ENCODE results near the gene ZBTB46.
A peak's percentile ranks its signal among the peaks of the same experiment; 100 is the strongest.

ZBTB46 gene

DNA sequence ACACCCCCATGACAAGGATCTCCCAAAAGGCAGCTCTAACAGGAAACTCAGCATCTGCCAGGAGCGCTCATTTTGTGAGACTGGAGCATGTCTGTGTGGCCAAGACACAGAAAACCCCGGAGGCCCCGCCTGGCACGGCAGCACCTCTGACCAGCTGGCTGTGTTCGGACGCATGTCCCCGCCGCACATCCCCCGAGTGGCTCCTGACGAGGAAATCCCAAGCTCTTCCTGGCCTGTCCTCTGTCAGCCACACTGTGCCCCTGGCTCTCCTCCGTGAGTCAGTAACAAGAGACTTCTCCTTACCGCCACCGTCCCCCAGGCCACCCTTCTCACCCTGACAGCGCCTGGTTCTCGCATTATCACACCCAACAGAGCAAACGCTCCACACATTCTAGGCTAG lies 77.1 kb downstream of the ZBTB46 start:
- no peak overlapping the region for H3K4me3 ChIP-seq (ENCODE audit: low read length)
- no peak for DNase-seq (ENCODE audit: low read depth, low spot score)

- DNase-seq (ENCODE audit: low read depth, low spot score), result no peak
These were observed 77.7 kb downstream of the ZBTB46 start for GRCh38 chr20:63753381-63753780.

DNA sequence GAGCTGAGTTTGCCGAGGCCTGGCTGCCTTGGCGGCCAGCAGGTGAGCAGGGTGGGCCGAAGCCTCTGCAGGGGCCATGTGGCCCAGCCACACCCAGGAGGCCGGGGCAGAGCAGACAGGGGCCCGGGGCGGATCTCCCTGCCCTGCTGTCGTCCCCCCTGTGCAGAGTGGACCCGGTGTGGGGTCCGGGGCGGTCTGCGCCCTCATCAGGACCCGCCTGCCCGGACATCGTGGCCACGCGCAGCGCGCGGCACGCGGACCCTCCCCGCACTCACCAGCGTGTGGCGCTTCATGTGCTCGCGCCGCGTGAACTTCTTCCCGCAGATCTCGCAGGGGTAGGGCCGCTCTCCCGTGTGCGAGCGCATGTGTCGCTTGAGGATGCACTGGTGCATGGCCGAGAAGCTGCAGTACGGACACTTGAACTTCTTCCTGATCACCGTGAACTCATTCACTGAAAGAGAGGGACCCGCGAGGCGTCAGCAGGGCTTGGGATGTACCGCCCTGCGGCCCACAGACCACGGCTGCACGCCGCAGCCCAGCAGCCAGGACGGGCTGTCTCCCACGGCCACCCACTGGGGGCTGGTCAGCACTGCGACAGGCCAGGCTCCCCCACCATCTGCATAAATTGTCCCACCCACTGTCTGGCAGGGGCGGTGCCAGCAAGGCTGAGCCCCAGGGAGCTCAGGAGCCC lies 78.5 kb downstream of the ZBTB46 start:
- H3K4me3 ChIP-seq (ENCODE audit: low read length), result no peak overlapping the region
- no peak for DNase-seq (ENCODE audit: low read depth, low spot score)

More at GRCh38 chr20:63753381-63753780, 77.7 kb downstream of the ZBTB46 start:
- H3K4me3 ChIP-seq (ENCODE audit: low read length), result no peak overlapping the region

- peak overlapping the region; percentile 45 for H3K4me3 ChIP-seq (ENCODE audit: low read length)
- DNase-seq (ENCODE audit: low read depth, low spot score), result no peak
These were observed 79.4 kb downstream of the ZBTB46 start for GRCh38 chr20:63751471-63752271.

DNA sequence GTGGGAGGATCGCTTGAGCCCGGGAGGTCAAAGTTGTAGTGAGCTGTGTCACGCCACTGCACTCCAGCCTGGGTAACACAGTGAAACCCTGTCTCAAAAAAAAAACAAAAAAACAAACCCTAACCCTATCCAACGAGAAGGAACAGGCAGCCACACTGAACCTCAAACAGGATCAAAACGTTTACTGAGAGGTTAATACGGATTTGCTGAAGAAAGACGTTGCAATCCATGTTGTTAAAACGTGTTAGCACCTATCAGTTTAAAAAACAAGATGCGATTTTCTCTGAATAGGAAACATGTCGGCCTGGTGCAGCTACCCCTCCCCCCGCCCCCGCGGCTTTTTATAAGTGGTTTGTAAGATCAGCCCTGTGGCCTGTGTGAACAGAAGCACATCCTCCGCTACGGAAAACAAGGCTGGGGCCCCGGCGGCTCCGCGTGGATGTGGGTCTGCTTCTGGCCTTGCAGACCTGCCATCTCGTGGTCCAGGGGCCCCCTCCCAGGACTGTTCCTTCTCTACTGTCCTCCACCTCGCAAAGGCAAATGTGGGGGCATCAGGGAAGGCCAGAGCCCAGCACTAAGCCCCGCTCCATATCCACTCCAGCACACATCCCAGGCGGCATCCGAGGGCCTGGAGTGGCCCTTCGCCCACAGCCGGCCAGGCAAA lies 80.1 kb downstream of the ZBTB46 start:
- H3K4me3 ChIP-seq (ENCODE audit: low read length), result peak overlapping the region; percentile 45
- DNase-seq (ENCODE audit: low read depth, low spot score), result peak; percentile 83

- no peak for DNase-seq (ENCODE audit: low read depth, low spot score)
These were observed 81.2 kb downstream of the ZBTB46 start for GRCh38 chr20:63749597-63750508.

DNA sequence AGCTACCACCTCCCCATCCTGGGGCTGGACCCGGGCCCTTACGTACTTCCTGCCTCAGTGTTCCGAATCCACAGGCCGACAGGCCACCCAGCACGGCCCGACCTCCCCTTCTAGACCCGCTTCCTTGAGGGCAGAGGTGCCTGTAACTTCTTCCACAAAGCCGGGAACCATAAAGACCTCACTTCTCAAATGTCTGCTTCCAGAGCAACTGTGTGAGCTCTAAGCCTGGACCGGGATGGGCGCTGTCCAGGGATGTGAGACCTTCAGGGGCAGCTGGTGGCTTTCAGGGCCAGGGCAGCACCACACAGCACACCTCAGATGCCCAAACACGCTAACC lies 82.2 kb downstream of the ZBTB46 start:
- no peak for DNase-seq (ENCODE audit: low read depth, low spot score)
- no peak overlapping the region for H3K4me3 ChIP-seq (ENCODE audit: low read length)

More at GRCh38 chr20:63749597-63750508, 81.2 kb downstream of the ZBTB46 start:
- H3K4me3 ChIP-seq (ENCODE audit: low read length), result no peak overlapping the region

- DNase-seq (ENCODE audit: low read depth, low spot score), result no peak
- no peak overlapping the region for H3K4me3 ChIP-seq (ENCODE audit: low read length)
These were observed 82.8 kb downstream of the ZBTB46 start for GRCh38 chr20:63748070-63748933.

GRCh38 chr20:63747622-63748069 lies 83.4 kb downstream of the ZBTB46 start:
- no peak for DNase-seq (ENCODE audit: low read depth, low spot score)
- no peak overlapping the region for H3K4me3 ChIP-seq (ENCODE audit: low read length)

- no peak overlapping the region for H3K4me3 ChIP-seq (ENCODE audit: low read length)
- DNase-seq (ENCODE audit: low read depth, low spot score), result no peak
These were observed 84.2 kb downstream of the ZBTB46 start for GRCh38 chr20:63746751-63747315.

DNA sequence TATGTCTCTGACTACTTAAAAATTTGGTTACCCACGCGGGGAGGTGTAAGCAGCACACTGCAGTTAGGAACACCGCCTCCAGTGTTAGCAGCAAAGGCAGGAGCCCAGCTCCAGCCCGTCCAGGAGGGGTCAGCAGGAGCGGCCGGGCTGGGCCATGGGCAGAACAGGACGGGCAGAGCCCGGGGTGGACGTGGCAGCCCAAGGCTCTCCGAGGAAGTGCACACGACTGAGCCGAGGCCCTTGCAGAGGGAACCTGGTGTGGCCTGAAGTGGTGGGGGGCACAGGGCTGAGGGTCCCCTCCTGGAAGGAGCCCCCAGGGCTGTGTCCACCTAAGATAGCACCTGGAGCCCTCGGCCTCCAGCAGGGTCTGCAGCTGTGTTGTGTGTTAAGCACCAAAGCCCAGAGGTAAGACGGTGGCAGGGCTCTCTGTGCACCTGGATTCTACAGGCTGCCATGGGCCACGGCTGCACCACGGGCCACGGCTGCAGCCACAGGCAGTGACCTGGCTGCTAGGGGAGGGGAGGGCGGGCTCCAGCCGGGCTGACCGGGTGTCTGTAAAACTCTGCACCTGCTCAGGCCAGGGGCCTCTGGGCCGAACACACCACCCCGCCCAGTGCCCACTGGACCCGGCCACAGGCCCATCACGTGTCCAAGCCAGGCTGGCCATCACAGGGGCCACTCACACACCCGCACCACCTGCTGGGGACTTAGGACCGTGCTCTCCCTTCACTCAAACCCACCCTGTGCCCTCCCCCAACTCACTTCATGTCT lies 84.9 kb downstream of the ZBTB46 start:
- no peak overlapping the region for H3K4me3 ChIP-seq (ENCODE audit: low read length)
- no peak for DNase-seq (ENCODE audit: low read depth, low spot score)

GRCh38 chr20:63745424-63745805 lies 85.6 kb downstream of the ZBTB46 start:
- no peak overlapping the region for H3K4me3 ChIP-seq (ENCODE audit: low read length)
- no peak for DNase-seq (ENCODE audit: low read depth, low spot score)

GRCh38 chr20:63744574-63745423 lies 86.3 kb downstream of the ZBTB46 start:
- no peak overlapping the region for H3K4me3 ChIP-seq (ENCODE audit: low read length)
- DNase-seq (ENCODE audit: low read depth, low spot score), result no peak

DNA sequence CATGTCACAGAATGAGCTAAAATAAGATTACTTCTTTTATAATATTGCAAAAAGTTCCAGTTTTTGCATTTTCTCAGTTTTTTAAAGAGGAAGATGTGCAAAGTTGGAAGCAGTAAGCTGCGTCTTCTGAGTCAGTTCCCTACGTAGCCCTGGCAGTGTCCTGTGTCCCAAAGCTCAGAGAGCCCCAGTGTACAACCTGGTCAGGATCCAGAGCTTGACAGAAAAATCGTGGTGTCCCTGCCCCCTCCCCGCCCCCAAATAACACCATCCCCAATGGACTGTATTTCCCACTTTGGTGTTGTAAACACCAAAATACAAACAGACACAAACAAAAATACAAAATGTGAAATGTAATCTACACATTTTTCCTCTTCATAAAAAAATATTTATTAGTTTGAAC lies 86.9 kb downstream of the ZBTB46 start:
- no peak overlapping the region for H3K4me3 ChIP-seq (ENCODE audit: low read length)
- DNase-seq (ENCODE audit: low read depth, low spot score), result no peak

DNA sequence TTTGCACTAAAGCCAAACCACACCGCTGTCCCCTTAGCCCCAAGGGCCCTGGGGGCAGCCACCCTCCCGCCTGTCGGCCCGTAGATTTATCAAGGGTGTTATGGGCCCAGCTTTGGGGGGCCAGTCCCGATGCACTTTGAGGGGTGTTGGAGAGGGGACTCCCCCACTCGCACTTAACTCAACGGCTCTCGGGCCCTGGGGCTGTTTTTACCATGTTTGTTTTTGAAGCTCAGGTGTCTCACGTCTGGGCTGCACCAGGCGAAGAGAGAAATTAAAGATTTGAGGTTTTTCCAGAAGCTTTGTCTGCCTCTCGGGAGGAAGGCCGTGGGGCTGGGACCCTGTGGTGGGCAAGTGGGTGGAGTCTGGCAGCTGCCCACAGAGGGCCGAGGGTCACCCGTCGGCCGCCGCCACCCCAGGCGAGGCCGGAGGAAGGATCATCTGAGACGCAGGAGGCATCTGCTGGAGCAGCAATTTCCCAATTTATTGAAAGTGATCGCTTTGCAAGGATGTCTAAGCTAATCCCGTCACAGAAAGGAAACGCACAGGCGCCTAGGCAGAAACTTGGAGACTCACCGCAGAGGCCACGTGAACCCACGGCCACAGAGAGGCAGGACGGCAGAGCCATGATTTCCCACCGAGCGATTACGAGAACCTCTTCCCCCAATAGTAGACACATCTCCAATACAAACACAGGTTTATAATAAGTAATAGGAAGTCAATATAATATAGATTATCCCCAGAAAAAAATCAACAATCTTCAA lies 87.7 kb downstream of the ZBTB46 start:
- no peak overlapping the region for H3K4me3 ChIP-seq (ENCODE audit: low read length)
- no peak for DNase-seq (ENCODE audit: low read depth, low spot score)
